ENCODE measurements around the gene RFTN1.

The RFTN1 gene

GRCh38 chr3:16272588-16272987 is 240.9 kb downstream of the RFTN1 start:
- no peak for DNase-seq (ENCODE audit: low read depth)

GRCh38 chr3:16270855-16271254 is 242.6 kb downstream of the RFTN1 start:
- no peak for DNase-seq (ENCODE audit: low read depth)

GRCh38 chr3:16266714-16267113 is 246.8 kb downstream of the RFTN1 start:
- no peak for DNase-seq (ENCODE audit: low read depth)

Data from stimulated activated CD8-positive, alpha-beta memory T cell treated with anti-CD3 and anti-CD28 coated beads, Interleukin-4, amount 100 ng/mL, for 24 hours (primary cell).